Effector CD4-positive, alpha-beta T cell (primary cell): ENCODE data around the gene AP1M1.

ENCODE experiments used
- DNase-seq: peaks from one replicate; pipeline ENCODE4 v3.0.0-alpha.2; 2020

Gene AP1M1

DNA sequence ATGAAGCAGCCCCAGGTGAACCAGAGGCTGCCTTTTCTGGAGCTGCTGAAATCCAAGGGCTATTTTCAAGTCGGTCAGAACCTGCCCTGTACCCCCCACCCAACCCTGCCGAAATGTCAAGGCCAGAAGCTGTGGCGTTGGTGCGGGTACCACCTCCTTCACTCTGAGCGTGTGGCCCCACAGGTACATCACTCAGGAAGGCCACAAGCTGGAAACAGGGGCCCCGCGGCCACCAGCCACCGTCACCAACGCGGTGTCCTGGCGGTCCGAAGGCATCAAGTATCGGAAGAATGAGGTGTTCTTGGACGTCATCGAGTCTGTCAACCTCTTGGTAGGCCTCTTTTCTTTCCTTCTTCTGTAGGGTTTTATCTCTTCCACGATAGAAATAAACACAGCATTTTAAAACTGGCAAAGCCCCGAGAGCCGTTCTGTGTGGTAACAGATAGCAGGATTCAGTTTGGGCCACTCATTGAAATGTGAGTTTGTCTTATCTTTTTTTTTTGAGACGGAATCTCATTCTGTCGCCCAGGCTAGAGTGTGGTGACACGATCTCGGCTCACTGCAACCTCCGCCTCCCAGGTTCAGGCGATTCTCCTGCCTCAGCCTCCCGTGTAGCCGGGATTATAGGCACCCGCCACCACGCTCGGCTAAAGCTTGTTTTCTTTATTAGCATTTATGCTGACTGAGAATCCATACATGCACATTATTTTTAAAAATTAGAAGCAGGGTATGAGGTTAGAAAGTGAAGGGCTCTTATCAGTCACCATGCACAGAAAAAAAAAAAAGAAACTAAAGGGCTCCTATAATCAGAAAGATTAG is 11.3 kb downstream of the AP1M1 start:
- DNase-seq, result no peak

DNA sequence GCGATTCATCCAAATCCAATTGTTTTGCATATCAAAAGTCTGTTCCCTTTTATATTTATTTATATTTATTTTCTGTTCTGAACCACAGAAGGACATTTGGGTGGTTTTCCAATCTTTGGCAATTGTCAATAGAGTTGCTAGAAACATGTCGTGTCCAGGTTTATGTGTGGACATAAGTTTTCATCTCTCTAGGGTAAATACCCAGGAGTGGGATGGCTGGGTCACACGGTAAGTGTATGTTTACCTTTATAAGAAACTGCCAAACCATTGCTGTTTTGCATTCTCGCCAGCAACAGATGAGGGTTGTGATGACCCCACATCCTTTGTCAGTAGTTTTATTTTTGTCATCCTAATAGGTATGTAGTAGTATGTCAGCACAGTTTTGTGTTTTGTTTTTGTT is 12.5 kb downstream of the AP1M1 start:
- no peak for DNase-seq

GRCh38 chr19:16213076-16213475 is 15.4 kb downstream of the AP1M1 start:
- DNase-seq, result no peak

DNA sequence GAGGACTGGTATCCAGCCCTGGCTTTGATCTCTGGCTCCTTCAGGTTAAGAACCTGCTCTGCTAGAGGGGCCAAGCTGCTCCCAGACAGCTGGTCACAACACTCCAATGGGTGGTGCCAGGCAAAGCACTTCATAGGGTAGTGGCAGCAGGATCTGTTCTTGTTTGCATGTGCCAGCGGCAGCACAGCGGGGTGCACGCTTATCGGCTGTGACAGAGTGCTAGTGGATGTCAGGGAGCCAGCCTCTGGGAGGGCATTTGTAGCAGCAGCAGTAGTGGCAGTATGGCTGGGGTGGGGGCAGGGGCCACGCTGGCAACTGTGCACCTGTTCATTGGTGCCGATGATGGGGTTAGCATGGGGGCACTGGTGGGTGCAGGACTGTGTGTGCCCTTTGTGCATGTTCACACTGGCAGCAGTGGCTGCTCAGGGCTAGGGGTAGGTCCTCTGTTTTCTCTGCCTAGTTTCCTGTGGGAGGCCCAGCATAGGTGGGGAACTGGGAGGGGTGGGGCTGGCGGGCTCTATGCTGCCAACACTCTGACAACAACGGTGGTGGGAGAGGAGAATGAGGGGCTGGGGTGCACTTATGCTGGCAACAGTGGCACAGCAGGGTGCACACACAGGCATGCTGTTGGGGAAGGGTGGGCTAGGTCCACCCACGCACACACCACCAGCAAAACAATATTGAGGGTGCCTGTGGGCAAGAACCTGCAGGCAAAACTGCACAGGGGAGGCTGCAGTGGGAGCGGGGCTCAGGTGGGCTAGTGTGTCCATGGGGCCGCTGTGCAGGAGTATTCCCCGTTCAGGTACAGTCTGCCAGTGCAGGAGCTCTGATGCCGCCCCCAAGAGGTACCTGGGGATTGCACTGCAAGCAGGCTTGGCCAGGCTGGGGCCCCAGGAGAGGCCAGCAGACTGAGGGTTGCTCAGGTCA is 19.3 kb downstream of the AP1M1 start:
- DNase-seq, result no peak

GRCh38 chr19:16217716-16218451 is 20.2 kb downstream of the AP1M1 start:
- DNase-seq, result no peak

- DNase-seq, result no peak
Measured at GRCh38 chr19:16218851-16219250, 21.1 kb downstream of the AP1M1 start.

DNA sequence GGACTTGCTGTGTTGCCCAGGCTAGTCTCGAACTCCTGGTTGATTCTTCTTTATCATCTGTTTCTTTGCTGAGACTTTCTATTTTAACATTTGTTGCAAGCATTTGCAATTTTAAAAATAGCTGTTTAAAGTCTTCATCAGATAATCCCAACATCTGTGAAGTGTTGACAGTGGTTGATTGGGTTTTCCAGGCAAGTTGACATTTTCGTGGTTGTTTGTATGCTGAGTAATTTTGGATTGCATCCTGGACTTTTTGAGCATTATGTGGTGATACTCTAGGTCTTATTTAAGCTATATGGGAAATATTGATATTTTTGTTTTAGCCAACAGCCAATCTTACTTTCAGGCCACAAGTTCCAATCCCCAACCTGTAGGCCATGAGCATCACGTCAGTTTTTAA is 25.1 kb downstream of the AP1M1 start:
- no peak for DNase-seq

DNA sequence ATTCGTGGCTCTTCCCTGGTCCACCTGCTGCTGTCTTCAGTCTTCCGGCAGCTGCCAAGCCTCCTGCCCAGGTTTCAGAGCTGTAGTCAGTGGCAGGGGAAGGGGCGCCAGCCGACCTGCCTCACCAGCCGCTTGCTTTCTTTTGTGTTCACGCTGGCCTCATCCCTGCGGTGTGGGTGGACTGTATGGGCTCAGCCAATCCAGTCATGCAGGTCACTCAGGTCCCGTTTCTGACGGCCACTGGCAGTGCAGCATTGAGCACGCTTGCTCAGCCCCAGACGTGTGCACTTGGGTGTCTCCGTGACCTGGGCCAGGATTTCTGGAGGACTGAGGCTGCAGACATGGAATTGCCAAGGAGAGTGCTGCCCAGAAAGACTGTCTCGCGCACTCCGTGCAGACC is 26.0 kb downstream of the AP1M1 start:
- no peak for DNase-seq

DNA sequence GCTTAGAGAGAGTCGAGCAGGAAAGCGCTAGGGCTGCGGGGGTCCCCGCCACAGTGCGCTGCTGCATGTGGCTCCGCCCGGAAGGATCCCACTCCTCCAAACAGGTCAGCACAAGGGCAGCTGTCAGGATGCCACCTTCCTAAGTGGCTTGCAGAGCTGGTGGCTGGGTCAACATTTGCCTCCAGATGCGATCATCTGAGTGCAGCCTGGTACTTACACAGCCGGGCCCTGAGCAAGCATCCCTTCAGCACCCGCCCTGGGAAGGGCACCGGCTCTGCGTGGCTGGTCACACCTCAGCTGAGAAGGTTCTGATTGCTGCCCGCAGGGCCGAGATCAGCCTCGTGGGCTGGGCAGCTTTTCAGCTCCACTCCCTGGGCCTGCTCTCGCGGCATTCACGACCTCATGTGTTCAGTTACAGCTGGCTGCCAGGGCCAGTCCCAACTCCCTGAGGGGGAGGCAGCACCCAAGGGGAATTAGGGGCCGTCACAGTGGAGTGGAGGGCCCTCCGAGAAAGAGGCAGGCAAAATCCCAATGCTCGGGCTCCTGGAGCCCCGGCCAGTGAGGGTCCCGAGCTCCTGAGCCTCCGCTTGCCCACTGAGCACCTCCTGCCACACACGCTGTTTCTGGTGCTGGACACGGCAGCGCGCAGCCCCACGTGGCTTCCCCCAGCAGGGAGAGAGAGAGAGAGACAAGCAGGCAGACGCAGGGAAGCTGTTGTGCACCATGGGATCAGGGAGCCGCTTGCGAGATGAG is 26.8 kb downstream of the AP1M1 start:
- no peak for DNase-seq

DNA sequence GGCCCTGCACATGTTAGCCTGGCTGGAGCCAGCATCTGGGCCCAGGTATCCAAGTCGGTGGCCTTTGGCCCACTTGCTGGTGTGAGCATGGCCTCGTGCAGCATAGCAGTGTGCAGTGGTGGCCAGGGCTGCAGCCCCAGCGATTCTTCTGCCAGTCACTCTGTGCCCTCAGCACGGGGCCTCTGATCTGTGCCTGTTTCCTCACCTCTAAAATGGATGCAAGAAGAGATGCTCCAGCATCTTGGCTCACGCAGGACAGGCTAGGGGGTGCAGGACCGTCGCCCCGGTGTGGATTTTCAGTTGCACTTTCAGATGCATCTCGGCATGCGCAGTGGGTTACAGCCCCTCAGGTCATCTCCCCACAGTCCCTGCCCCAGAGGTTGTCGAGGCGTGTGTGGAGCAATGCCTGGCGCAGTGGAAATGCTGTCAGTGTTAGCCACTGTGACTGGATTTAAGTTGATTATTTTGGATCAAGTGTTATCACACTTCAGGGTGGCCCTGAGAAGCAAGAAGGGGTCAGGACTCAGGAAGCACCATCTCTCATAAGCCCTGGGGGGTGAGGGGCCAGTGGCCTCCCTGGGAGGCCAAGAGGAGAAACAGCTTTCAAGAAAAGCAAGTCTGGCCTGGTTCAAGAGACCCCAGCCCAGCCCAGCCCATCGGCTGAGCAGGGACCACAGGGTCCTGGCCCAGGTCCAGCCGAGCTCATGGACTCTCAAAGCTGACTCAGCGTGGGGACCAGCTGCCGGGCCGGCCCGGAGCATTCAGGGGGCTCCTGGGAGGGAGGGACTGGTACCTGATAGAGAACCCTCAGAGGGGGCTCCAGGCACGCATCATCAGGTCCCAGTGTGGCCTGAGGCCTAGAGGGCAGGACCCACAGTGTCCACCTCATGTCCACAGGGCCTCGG is 27.8 kb downstream of the AP1M1 start:
- DNase-seq, result no peak

GRCh38 chr19:16226184-16226591 is 28.5 kb downstream of the AP1M1 start:
- no peak for DNase-seq

GRCh38 chr19:16226878-16227836 is 29.4 kb downstream of the AP1M1 start:
- DNase-seq, result no peak

- DNase-seq, result no peak
Measured at GRCh38 chr19:16227837-16228636, 30.3 kb downstream of the AP1M1 start.

GRCh38 chr19:16228637-16229321 is 31.1 kb downstream of the AP1M1 start:
- DNase-seq, result no peak

- no peak for DNase-seq
Measured at GRCh38 chr19:16229322-16229641, 31.6 kb downstream of the AP1M1 start.

DNA sequence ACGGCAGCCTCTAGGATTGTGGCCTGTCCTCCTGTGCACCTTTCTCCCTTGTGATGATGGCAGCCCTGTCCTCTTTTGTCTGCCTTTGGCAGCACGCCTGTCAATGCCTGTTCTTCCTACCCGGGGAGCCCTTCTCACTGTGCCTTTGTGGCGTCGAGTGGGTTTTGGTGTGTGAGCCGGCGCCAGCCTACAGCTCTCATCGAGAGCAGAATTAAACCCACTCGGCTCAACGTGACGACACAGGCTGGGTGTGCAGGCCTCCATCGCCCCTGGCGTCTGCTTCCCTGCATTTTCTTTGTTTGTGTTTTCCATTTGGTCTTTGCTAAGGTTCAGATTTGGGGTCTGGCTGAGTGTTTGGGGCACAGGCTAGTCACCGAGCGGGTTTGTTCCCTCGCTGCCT is 34.4 kb downstream of the AP1M1 start:
- no peak for DNase-seq

DNA sequence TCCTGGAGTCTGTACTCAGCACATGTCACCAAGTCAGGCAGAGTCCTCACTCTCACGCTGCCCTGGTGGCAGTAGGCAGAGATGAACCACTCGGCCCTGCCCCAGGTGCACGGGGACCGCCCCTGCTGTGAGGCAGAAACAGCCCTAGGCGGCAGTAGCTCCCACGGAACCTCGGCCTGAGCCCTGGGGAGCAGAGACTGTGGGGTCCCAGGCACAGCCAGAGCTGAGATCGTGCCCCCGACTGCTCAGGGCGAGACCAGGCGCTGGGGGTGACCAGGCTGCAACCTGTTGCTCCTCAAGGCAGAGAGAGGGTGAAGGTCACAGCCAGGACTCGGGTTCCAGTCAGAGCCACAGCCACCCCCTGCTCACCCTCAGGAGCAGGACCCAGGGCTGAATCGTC is 34.9 kb downstream of the AP1M1 start:
- no peak for DNase-seq

- DNase-seq, result no peak
Measured at GRCh38 chr19:16233081-16233776, 35.5 kb downstream of the AP1M1 start.
